HG02973 (cell line): ENCODE results near the gene CYS1.
"Not testable (repeated sequence)": the region's sequence is repeated elsewhere in the genome, so short reads cannot be mapped to it uniquely, and the experiment has no call there.

Experiments
- ATAC-seq: cut with Tn5 transposase; IDR thresholded peaks from one replicate; pipeline ENCODE4 v1.9.1; 2021; ENCODE audit warnings: moderate library complexity; ENCODE audit not compliant: unreplicated experiment

The CYS1 gene

DNA sequence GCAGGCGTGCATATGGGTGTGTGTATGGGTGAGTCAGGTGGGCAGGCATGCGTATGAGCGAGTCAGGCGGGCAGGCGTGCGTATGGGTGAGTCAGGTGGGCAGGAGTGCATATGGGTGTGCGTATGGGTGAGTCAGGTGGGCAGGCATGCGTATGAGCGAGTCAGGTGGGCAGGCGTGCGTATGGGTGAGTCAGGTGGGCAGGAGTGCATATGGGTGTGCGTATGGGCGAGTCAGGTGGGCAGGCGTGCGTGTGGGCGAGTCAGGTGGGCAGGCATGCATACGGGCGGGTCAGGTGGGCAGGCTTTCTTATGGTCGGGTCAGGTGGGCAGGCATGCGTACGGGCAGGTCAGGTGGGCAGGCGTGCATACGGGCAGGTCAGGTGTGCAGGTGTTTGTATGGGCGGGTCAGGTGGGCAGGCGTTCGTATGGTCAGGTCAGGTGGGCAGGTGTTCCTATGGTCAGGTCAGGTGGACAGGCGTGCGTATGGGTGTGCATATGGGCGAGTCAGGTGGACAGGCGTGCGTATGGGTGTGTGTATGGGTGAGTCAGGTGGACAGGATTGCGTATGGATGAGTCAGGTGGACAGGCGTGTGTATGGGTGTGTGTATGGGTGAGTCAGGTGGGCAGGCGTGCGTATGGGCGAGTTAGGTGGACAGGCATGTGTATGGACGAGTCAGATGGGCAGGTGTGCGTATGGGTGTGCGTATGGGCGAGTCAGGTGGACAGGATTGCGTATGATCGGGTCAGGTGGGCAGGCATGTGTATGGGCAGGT lies 65.6 kb downstream of the CYS1 start:
- no peak for ATAC-seq

DNA sequence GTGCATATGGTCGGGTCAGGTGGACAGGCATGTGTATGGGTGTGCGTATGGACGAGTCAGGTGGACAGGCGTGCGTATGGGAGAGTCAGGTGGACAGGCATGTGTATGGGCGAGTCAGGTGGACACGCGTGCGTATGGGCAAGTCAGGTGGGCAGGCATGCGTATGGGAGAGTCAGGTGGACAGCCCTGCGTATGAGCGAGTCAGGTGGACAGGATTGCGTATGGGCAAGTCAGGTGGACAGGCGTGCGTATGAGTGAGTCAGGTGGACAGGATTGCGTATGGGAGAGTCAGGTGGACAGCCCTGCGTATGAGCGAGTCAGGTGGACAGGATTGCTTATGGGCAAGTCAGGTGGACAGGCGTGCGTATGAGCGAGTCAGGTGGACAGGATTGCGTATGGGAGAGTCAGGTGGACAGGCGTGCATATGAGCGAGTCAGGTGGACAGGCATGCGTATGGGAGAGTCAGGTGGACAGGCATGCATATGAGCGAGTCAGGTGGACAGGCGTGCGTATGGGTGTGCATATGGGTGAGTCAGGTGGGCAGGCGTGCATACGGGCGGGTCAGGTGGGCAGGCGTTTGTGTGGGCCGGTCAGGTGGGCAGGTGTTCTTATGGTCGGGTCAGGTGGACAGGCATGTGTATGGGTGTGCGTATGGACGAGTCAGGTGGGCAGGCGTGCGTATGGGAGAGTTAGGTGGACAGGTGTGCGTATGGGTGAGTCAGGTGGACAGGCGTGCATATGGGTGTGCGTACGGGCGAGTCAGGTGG lies 66.4 kb downstream of the CYS1 start:
- ATAC-seq = not testable (repeated sequence)

DNA sequence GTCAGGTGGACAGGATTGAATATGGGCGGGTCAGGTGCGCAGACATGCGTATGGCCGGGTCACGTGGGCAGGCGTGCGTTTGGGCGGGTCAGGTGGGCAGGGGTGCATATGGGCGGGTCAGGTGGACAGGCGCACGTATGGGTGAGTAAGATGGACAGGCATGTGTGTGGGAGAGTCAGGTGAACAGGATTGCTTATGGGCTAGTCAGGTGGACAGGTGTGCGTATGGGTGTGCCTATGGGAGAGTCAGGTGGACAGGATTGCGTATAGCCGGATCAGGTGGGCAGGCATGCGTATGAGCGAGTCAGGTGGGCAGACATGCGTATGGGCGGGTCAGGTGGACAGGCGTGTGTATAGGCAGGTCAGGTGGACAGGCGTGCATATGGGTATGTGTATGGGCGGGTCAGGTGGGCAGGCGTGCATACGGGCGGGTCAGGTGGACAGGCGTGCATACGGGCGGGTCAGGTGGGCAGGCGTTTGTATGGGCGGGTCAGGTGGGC lies 67.2 kb downstream of the CYS1 start:
- ATAC-seq = no peak

DNA sequence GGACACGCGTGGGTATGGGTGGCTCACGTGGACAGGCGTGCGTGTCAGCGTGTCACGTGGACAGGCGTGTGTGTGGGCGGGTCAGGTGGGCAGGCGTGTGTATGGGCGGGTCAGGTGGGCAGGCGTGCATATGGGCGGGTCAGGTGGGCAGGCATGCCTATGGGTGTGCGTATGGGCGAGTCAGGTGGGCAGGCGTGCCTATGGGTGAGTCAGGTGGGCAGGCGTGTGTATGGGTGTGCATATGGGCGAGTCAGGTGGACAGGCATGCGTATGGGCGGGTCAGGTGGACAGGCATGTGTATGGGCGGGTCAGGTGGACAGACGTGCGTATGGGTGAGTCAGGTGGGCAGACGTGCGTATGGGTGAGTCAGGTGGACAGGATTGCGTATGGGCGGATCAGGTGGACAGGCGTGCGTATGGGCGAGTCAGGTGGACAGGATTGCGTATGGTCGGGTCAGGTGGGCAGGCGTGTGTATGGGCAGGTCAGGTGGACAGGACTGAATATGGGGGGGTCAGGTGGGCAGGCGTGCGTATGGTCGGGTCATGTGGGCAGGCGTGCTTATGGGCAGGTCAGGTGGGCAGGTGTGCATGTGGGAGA lies 67.7 kb downstream of the CYS1 start:
- not testable (repeated sequence) for ATAC-seq

DNA sequence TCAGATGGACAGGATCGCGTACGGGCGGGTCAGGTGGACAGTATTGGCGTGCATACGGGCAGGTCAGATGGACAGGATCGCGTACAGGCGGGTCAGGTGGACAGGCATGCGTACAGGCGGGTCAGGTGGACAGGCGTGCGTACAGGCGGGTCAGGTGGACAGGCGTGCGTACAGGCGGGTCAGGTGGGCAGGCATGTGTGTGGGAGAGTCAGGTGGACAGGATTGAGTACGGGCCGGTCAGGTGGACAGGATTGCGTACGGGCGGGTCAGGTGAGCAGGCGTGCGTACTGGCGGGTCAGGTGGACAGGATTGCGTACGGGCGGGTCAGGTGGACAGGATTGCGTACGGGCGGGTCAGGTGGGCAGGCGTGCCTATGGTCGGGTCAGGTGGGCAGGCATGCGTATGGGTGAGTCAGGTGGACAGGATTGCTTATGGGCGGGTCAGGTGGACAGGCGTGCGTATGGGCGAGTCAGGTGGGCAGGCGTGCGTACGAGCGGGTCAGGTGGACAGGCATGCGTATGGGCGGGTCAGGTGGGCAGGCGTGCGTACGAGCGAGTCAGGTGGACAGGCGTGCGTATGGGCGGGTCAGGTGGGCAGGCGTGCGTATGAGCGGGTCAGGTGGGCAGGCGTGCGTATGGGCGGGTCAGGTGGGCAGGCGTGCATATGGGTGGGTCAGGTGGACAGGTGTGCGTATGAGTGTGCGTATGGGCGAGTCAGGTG lies 68.4 kb downstream of the CYS1 start:
- not testable (repeated sequence) for ATAC-seq

DNA sequence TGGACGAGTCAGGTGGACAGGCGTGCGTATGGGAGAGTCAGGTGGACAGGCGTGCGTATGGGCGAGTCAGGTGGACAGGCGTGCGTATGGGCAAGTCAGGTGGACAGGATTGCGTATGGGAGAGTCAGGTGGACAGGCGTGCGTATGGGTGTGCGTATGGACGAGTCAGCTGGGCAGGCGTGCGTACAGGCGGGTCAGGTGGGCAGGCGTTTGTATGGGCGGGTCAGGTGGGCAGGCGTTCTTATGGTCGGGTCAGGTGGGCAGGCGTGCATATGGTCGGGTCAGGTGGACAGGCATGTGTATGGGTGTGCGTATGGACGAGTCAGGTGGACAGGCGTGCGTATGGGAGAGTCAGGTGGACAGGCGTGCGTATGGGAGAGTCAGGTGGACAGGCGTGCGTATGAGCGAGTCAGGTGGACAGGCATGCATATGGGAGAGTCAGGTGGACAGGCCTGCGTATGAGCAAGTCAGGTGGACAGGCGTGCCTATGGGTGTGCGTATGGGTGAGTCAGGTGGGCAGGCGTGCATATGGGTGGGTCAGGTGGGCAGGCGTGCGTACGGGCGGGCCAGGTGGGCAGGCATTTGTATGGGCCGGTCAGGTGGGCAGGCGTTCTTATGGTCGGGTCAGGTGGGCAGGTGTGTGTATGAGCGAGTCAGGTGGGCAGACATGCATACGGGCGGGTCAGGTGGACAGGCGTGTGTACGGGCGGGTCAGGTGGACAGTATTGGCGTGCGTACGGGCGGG lies 69.2 kb downstream of the CYS1 start:
- not testable (repeated sequence) for ATAC-seq

DNA sequence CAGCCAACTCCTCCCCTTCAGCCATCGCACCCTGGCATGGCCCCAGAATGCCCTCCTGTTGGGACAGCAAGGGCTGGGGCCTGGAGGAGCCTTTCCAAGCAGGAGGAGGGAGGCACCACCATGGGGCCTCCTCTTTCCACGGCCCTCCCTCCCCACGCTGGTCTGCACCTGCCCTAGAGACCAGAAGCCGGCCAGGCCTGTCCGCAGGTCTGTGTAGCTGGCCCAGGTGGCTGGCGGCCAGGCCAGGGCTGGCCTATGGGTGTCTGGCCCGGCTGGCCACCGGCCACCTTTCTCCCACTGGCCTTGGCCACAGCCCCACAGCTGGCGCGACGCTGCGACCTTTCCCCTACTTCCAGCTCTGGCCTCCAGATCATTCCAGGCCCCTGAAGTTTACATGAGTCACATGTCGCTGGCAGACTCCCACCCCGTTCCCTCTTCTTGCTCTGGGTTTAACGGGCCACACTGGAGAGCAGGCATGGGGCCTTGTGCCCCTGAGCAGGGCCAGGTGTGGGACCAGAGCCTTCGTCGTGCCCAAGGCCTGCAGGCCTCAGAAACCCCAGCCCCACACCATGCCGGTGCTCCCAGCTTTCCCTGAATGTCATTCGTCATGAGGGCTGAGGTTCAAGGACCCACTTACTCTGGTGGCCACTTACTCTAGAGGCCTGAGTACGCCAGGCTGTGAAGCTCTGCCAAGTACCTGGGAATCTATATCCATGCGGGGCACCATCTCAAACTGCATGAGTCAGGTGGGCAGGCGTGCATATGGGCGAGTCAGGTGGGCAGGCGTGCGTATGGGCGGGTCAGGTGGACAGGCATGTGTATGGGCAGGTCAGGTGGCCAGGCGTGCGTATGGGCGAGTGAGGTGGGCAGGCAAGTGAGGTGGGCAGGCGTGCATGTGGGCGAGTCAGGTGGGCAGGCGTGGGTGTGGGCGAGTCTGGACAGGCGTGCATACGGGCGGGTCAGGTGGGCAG lies 70.1 kb downstream of the CYS1 start:
- ATAC-seq = no peak

DNA sequence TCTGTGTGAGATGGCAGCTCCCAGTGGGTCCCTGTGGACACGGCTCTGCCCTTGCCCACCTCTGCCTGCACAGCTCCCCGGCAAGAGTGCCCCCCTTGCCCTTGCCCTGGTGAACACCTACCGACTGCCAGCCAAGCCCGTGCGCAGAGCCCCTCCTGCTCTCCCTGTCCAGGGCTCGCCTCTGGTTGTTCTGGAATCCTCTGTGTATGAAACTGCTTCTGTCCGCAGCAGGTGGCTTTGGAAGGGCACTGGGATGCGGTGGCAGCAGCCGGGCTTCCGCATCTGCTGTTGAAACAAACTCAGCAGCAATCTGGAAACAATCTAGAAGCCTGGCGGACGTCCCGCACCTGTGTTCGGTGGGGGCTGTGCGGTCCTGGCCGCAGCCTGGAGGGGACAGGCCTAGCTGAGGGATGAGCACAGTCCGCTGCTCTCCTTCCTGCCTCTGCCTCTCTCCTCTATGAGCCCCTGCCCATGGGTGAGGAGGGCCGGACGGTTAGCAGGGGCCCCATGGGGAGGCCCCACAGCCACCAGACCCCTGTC lies 70.9 kb downstream of the CYS1 start:
- no peak for ATAC-seq

DNA sequence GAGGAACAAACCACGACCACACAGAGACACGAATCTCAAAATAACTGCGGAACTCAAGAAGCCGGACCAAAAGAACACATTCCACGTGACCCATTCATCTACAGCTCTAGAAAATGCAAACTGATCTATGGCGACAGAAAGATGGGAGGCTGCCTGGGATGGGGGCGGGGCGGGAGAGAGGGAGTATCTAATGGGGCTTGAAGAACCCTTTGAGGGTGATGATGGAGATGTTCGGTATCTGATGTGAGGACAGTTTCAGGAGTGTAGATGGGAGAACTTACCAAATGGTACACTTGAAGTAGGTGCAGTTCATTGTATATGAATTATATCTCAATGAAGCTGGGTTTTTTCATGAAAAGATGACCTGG lies 71.4 kb downstream of the CYS1 start:
- ATAC-seq = no peak

DNA sequence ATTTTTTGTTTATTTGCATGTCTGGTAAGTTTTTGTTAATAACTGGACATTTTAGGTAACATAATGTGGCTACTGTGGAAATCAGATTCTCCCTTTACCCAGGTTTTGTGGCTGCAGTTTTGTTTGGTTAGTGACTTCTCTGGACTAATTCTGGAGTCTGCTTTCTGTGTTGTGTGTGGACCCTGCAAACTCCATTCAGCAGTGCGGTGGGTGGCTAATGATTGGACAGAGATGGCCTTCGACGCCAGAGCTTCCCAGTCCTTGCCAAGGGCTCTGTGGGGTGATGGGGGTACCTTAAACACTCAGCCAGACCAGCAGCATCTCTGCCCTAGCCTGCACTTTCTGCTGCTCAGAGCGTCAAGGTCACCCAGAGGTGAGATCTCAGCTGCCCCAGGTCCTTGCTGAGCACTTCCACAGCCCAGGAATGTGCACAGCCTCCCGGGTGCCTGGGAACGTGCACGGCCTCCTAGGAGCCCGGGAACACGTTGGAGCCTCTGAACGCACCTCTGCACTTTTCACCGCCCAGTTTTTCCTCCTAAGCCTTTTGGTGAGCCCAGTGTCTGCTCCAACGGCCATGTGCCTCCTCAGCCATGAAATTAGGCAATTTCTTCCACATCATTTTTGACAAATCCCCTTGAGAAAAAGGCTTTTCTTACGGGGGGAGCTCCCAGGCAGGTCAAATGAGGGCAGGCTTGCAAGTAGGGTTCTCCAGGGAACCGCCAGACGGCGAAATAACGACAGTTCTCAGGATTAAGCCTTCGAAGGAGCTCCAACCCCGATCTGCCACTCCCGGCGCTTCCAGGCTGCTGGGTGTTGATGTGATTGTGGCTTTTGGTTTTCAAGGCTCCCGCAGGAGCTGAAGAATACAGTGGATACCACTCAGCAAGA lies 72.0 kb downstream of the CYS1 start:
- ATAC-seq = no peak

DNA sequence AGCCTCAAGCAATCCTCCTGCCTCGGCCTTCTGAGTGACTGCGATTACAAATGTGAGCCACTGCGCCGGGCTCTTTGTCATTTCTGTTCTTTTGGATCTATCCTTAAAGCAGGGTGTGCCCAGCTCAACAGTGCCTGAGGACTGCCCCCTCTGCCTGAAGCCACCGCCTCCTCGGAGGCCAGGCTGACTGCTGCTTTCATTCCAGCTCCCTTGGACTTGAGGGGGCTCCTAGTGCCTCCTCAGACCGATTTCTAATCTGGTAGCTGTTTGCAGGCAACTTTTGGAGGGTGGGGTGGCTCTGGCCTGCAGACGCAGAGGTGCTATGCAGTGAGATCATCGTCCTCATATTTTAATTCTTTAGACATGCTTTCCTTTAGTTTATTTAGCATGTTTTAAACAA lies 72.8 kb downstream of the CYS1 start:
- no peak for ATAC-seq
